Activated CD4-positive, CD25-positive, alpha-beta regulatory T cell treated with anti-CD3 and anti-CD28 coated beads, Interleukin-2, amount 50 U/mL, for 24 hours (primary cell): ENCODE measurements around the gene GRM7.

Experiments
- ATAC-seq, 2 donors: fragments of 150-1000 bp; cut with Tn5 transposase; one replicate each; pipeline ENCODE4 v1.10.0; 2021; ENCODE audit warnings: mild to moderate bottlenecking in 1 of 2, moderate library complexity in 1 of 2

Gene GRM7

GRCh38 chr3:7160689-7161088, 299.8 kb downstream of the GRM7 start:
- no peak for ATAC-seq

GRCh38 chr3:7166460-7166859, 305.5 kb downstream of the GRM7 start:
- ATAC-seq: no peak

- no peak for ATAC-seq
These were observed 310.6 kb downstream of the GRM7 start for GRCh38 chr3:7171493-7171892.

GRCh38 chr3:7172996-7173395, 312.1 kb downstream of the GRM7 start:
- no peak for ATAC-seq

GRCh38 chr3:7188551-7188950, 327.6 kb downstream of the GRM7 start:
- ATAC-seq: no peak

GRCh38 chr3:7190095-7190494, 329.2 kb downstream of the GRM7 start:
- ATAC-seq: no peak

- ATAC-seq: no peak
These were observed 332.4 kb downstream of the GRM7 start for GRCh38 chr3:7193269-7193668.

GRCh38 chr3:7194071-7194835, 333.3 kb downstream of the GRM7 start:
- no peak for ATAC-seq

- ATAC-seq: no peak
These were observed 335.0 kb downstream of the GRM7 start for GRCh38 chr3:7195934-7196333.

GRCh38 chr3:7201784-7202183, 340.9 kb downstream of the GRM7 start:
- no peak for ATAC-seq

- no peak for ATAC-seq
These were observed 343.3 kb downstream of the GRM7 start for GRCh38 chr3:7203969-7204847.

GRCh38 chr3:7204848-7205156, 343.9 kb downstream of the GRM7 start:
- ATAC-seq: no peak

GRCh38 chr3:7205535-7205934, 344.6 kb downstream of the GRM7 start:
- no peak for ATAC-seq

GRCh38 chr3:7205962-7206361, 345.0 kb downstream of the GRM7 start:
- no peak for ATAC-seq

GRCh38 chr3:7207125-7207524, 346.2 kb downstream of the GRM7 start:
- no peak for ATAC-seq

GRCh38 chr3:7207928-7208327, 347.0 kb downstream of the GRM7 start:
- no peak for ATAC-seq

GRCh38 chr3:7209098-7209497, 348.2 kb downstream of the GRM7 start:
- no peak for ATAC-seq

GRCh38 chr3:7211740-7212139, 350.8 kb downstream of the GRM7 start:
- no peak for ATAC-seq

GRCh38 chr3:7215706-7216105, 354.8 kb downstream of the GRM7 start:
- no peak for ATAC-seq

- ATAC-seq: no peak
These were observed 365.5 kb downstream of the GRM7 start for GRCh38 chr3:7226393-7226792.

GRCh38 chr3:7238565-7239295, 377.8 kb downstream of the GRM7 start:
- ATAC-seq: no peak

- no peak for ATAC-seq
These were observed 380.8 kb downstream of the GRM7 start for GRCh38 chr3:7241584-7242302.

- ATAC-seq: no peak
These were observed 381.4 kb downstream of the GRM7 start for GRCh38 chr3:7242303-7242635.
